Uterus (tissue), 2 donors: ENCODE data around the gene RGSL1.

Source experiments
- POLR2A ChIP-seq, 2 donors: fragments of 450-650 bp; IDR thresholded peaks; one replicate each; pipeline ENCODE4 v1.6.1; 2016; ENCODE audit warnings: antibody characterized with exemption in 2 of 2, mild to moderate bottlenecking in 1 of 2, moderate library complexity in 1 of 2
- TF ChIP-seq, protein P1 (sequence below), 4 experiments: fragments of 200-600 bp in 2 of 4; fragments of 450-650 bp in 2 of 4; sonication (generic) in 2 of 4; IDR thresholded peaks; one replicate each; pipeline ENCODE4 v1.5.1; 2016 to 2019; ENCODE audit warnings: antibody characterized with exemption in 4 of 4, mild to moderate bottlenecking in 2 of 4, moderate library complexity in 1 of 4

DNA sequence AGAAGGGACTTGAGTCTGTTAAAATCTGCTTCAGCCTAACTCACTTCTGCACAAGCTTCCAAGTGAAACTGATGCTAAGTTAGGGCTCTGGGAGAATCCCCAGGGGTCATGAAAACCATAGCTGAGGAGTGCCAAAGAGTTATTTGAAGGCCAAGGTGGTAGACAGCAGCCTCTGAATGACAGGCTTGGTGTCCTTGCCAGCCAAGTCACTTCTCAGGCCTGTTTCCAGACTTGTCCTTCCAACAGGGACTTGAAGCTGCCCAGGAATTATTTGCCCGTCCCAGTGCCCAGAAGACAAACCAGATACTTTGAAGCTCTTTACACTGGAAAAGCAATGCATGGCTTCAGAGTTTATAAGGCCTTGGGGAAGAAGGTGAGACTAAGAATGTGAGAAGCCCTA, 105.5 kb downstream of the RGSL1 start:
- TF ChIP-seq, protein P1, sequence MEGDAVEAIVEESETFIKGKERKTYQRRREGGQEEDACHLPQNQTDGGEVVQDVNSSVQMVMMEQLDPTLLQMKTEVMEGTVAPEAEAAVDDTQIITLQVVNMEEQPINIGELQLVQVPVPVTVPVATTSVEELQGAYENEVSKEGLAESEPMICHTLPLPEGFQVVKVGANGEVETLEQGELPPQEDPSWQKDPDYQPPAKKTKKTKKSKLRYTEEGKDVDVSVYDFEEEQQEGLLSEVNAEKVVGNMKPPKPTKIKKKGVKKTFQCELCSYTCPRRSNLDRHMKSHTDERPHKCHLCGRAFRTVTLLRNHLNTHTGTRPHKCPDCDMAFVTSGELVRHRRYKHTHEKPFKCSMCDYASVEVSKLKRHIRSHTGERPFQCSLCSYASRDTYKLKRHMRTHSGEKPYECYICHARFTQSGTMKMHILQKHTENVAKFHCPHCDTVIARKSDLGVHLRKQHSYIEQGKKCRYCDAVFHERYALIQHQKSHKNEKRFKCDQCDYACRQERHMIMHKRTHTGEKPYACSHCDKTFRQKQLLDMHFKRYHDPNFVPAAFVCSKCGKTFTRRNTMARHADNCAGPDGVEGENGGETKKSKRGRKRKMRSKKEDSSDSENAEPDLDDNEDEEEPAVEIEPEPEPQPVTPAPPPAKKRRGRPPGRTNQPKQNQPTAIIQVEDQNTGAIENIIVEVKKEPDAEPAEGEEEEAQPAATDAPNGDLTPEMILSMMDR (IDR thresholded peaks at IDR 0.05) = no peak
- TF ChIP-seq POLR2A (IDR thresholded peaks at IDR 0.05) = no peak
